ENCODE results near the gene PRSS21. TPM values are rescaled to one million over a fixed set of nuclear protein-coding genes. Genes with fewer than 3 reads are reported as not detected.

The PRSS21 gene, protein sequence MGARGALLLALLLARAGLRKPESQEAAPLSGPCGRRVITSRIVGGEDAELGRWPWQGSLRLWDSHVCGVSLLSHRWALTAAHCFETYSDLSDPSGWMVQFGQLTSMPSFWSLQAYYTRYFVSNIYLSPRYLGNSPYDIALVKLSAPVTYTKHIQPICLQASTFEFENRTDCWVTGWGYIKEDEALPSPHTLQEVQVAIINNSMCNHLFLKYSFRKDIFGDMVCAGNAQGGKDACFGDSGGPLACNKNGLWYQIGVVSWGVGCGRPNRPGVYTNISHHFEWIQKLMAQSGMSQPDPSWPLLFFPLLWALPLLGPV
- not detected for total RNA-seq
- 0.82 TPM for polyA plus RNA-seq (2013, experiment 1 of 2)
- polyA plus RNA-seq (2013, experiment 2 of 2): 1.2 TPM
- total RNA-seq: 0.06 to 12.1 (median 1.9) reads per million in 172 experiments

DNA sequence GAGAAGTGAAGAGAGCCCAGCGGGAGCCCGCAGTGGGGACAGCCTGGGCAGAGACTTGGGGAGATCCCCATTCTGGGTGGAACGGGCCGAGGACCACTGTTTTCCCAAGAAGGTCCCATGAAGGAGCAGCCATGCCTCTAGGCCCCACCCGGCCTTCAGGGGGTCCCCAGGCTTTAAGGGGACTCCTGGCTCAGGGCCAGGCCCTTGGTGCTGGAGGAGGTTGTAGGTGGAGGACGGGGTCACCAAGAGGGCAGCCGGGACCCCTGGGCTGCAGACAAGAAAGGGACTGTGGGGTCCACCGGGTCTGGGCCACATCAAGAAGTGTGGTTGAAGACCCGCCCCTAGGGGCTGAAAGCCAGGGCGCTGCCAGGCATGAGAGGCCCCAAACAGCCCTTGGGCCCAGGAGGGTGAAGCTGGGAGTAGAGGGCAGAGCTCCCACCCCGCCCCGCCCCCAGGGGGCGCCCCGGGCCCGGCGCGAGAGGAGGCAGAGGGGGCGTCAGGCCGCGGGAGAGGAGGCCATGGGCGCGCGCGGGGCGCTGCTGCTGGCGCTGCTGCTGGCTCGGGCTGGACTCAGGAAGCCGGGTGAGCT, at the start of gene PRSS21:
TSS of gene PRSS21 (plus strand) at position 487 of the 589 bp plus-strand sequence. CDS start at position 519, 32 bp downstream.
- Histone ChIP-seq H3K27ac (ENCODE audit: low read depth in 1 of 2, low read length in 2 of 2) (no peak within 1 kb of the TSS), H3K27me3 (ENCODE audit: control insufficient read depth in 1 of 2, insufficient read depth in 2 of 2, low read length in 2 of 2) (no peaks in the 10 kb centered on the region), H3K36me3 (ENCODE audit: insufficient read depth, low read length) (no peaks in the 10 kb centered on the region), H3K4me1 (ENCODE audit: insufficient read depth, low read length) (no peaks in the 10 kb centered on the region), H3K9me3 (ENCODE audit: control insufficient read depth in 1 of 2, insufficient read depth in 1 of 2, low read length in 2 of 2) (peaks cover 0 to 6% of the 10 kb centered on the region in 2 experiments), H3K4me3 (ENCODE audit: low read length) (no peak within 1 kb of the TSS)
- Mint-ChIP-seq H3K36me3 (ENCODE audit: low read depth) (no peaks in the 10 kb centered on the region), H3K4me3 (no peak within 1 kb of the TSS), H3K9me3 (no peaks in the 10 kb centered on the region), H3K27ac (no peak within 1 kb of the TSS), H3K27me3 (no peaks in the 10 kb centered on the region), H3K4me1 (ENCODE audit: low read depth) (no peaks in the 10 kb centered on the region)
- ChIA-PET POLR2A (no interaction called here), CTCF (interaction anchor here (1.4 kb wide), 1 partner anchor 52 kb away, joined by 7 read pairs; no protein-coding TSS in a partner anchor)
- TF ChIP-seq CTCF (IDR thresholded peaks at IDR 0.05): no peak
- DNase-seq: peak in 9 of 14 experiments; percentile 11 to 50 (median 28)
- ATAC-seq (ENCODE audit: poor library complexity): no peak
- intact Hi-C loops (cut with DNase I, micrococcal nuclease): no loop called here

DNA sequence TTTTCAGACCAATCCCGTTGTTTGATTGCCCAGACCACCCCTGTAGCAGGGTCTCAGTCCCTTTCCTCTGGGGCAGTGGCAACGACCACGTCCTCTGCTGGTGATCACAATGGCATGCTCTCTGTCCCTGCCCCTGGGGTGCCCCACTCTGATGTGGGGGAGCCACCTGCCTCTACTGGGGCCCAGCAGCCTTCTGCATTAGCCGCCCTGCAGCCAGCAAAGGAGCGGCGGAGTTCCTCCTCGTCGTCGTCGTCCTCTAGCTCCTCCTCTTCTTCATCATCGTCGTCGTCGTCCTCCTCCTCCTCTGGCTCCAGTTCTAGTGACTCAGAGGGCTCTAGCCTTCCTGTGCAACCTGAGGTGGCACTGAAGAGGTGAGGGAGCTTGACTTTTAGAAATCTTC, 49.1 kb upstream of the PRSS21 start:
- H3K27ac ChIP-seq (ENCODE audit: low read depth in 1 of 2, low read length in 2 of 2): no peak overlapping the region
- H3K9me3 Mint-ChIP-seq: no peaks in the 10 kb centered on the region
- peaks cover 99% of the 10 kb centered on the region for H3K36me3 Mint-ChIP-seq (ENCODE audit: low read depth)
- peaks cover 24% of the 10 kb centered on the region for H3K4me1 ChIP-seq (ENCODE audit: insufficient read depth, low read length)
- H3K36me3 ChIP-seq (ENCODE audit: insufficient read depth, low read length): peaks cover 99% of the 10 kb centered on the region
- intact Hi-C loops (cut with DNase I, micrococcal nuclease): no loop called here
- H3K27ac Mint-ChIP-seq: no peak overlapping the region
- no peaks in the 10 kb centered on the region for H3K27me3 ChIP-seq (ENCODE audit: control insufficient read depth in 1 of 2, insufficient read depth in 2 of 2, low read length in 2 of 2)
- peak in 1 of 14 experiments; percentile 22 for DNase-seq
- H3K9me3 ChIP-seq (ENCODE audit: control insufficient read depth in 1 of 2, insufficient read depth in 1 of 2, low read length in 2 of 2): no peaks in the 10 kb centered on the region
- H3K4me1 Mint-ChIP-seq (ENCODE audit: low read depth): peaks cover 24% of the 10 kb centered on the region
- CTCF ChIA-PET: no interaction called here
- POLR2A ChIA-PET: interaction anchor here (1.3 kb wide), 1 partner anchor 10 kb away, joined by 5 read pairs; no protein-coding TSS in a partner anchor
- ATAC-seq (ENCODE audit: poor library complexity): no peak
- no peaks in the 10 kb centered on the region for H3K27me3 Mint-ChIP-seq
- no peak for TF ChIP-seq CTCF (IDR thresholded peaks at IDR 0.05)
- no peak overlapping the region for H3K4me3 Mint-ChIP-seq
- no peak overlapping the region for H3K4me3 ChIP-seq (ENCODE audit: low read length)

GRCh38 chr16:2768403-2769089, 48.5 kb upstream of the PRSS21 start:
- Mint-ChIP-seq H3K27ac (peak overlapping the region; percentile 64), H3K36me3 (ENCODE audit: low read depth) (peaks cover 99% of the 10 kb centered on the region), H3K9me3 (no peaks in the 10 kb centered on the region), H3K4me3 (no peak overlapping the region), H3K27me3 (no peaks in the 10 kb centered on the region), H3K4me1 (ENCODE audit: low read depth) (peaks cover 19% of the 10 kb centered on the region)
- no peaks in the 10 kb centered on the region for H3K27me3 ChIP-seq (ENCODE audit: control insufficient read depth in 1 of 2, insufficient read depth in 2 of 2, low read length in 2 of 2)
- no peak overlapping the region for H3K4me3 ChIP-seq (ENCODE audit: low read length)
- no peaks in the 10 kb centered on the region for H3K9me3 ChIP-seq (ENCODE audit: control insufficient read depth in 1 of 2, insufficient read depth in 1 of 2, low read length in 2 of 2)
- POLR2A ChIA-PET: interaction anchor here (0.6 to 1.3 kb wide), 3 partner anchors 10 to 798 kb away, joined by 3 to 6 read pairs (median 5); partner anchors contain the start of gene SRRM2
- no peak for TF ChIP-seq CTCF (IDR thresholded peaks at IDR 0.05)
- CTCF ChIA-PET: no interaction called here
- no peak overlapping the region for H3K27ac ChIP-seq (ENCODE audit: low read depth in 1 of 2, low read length in 2 of 2)
- no peak for ATAC-seq (ENCODE audit: poor library complexity)
- H3K36me3 ChIP-seq (ENCODE audit: insufficient read depth, low read length): peaks cover 99% of the 10 kb centered on the region
- H3K4me1 ChIP-seq (ENCODE audit: insufficient read depth, low read length): peaks cover 26% of the 10 kb centered on the region
- intact Hi-C loops (cut with DNase I, micrococcal nuclease): no loop called here
- peak in 1 of 14 experiments; percentile 29 for DNase-seq
